RWPE2 (cell line): ENCODE measurements around the gene SPRR2A.

Experiments
- ATAC-seq: fragments of 200-7000 bp; cut with Tn5 transposase; 3 replicates; pipeline ENCODE4 v1.9.1; 2021; ENCODE audit warnings: low read depth
- DNase-seq: peaks from one replicate; pipeline ENCODE4 v3.0.0-alpha.2; 2020; ENCODE audit warnings: low spot score
- H3K27ac ChIP-seq: fragments of 450-650 bp; 2 replicates; pipeline ENCODE4 v1.5.1; 2017; ENCODE audit warnings: mild to moderate bottlenecking; ENCODE audit not compliant: poor library complexity, severe bottlenecking
- H3K27me3 ChIP-seq: fragments of 250-450 bp; sonication (Bioruptor Pico); 2 replicates; pipeline ENCODE4 v1.5.1; 2021; ENCODE audit warnings: mild to moderate bottlenecking, moderate library complexity; ENCODE audit not compliant: insufficient read depth, poor library complexity, severe bottlenecking
- H3K36me3 ChIP-seq: fragments of 250-450 bp; sonication (Bioruptor Pico); 2 replicates; pipeline ENCODE4 v1.5.1; 2020; ENCODE audit warnings: low read depth, mild to moderate bottlenecking, moderate library complexity
- H3K4me1 ChIP-seq: fragments of 250-450 bp; sonication (Bioruptor Pico); 2 replicates; pipeline ENCODE4 v1.5.1; 2021; ENCODE audit warnings: mild to moderate bottlenecking, moderate library complexity; ENCODE audit not compliant: insufficient read depth, poor library complexity, severe bottlenecking
- H3K4me3 ChIP-seq: fragments of 250-450 bp; sonication (Bioruptor Pico); 2 replicates; pipeline ENCODE4 v1.5.1; 2021; ENCODE audit warnings: mild to moderate bottlenecking, moderate library complexity; ENCODE audit not compliant: severe bottlenecking
- H3K9me3 ChIP-seq: fragments of 250-450 bp; sonication (Bioruptor Pico); 2 replicates; pipeline ENCODE4 v1.5.1; 2021; ENCODE audit warnings: mild to moderate bottlenecking, moderate library complexity; ENCODE audit not compliant: severe bottlenecking
- CTCF ChIP-seq: fragments of 450-650 bp; IDR thresholded peaks from one replicate; pipeline ENCODE4 v1.5.1; 2017; ENCODE audit warnings: mild to moderate bottlenecking, moderate library complexity; ENCODE audit not compliant: poor library complexity, severe bottlenecking

Gene SPRR2A

GRCh38 chr1:153087652-153088051, 30.3 kb upstream of the SPRR2A start:
- Histone ChIP-seq H3K27ac (no peak overlapping the region), H3K4me1 (no peaks in the 10 kb centered on the region), H3K4me3 (no peak overlapping the region), H3K9me3 (peaks cover 2% of the 10 kb centered on the region), H3K27me3 (no peaks in the 10 kb centered on the region), H3K36me3 (no peaks in the 10 kb centered on the region)
- no peak for DNase-seq
- TF ChIP-seq CTCF: no peak
- ATAC-seq: no peak

DNA sequence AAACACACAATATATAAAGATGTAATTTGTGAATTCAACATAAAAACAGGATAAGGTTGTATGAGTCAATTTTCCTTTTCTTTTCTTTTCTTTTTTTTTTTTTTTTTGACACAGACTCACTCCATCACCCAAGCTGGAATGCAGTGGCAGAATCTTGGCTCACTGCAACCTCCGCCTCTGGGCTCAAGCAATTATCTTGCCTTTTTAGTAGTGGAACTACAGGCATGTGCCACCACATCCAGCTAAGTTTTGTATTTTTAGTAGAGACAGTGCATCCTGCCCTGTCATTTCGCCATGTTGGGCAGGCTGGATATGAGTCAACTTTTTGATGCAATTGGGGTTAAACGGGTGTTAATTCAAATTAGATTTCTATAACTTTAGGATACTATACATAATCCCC, 24.4 kb upstream of the SPRR2A start:
- DNase-seq (no peak), ATAC-seq (no peak)
- no peaks in the 10 kb centered on the region for H3K36me3 ChIP-seq
- no peaks in the 10 kb centered on the region for H3K27me3 ChIP-seq
- no peak overlapping the region for H3K27ac ChIP-seq
- no peaks in the 10 kb centered on the region for H3K4me1 ChIP-seq
- TF ChIP-seq CTCF: no peak
- H3K9me3 ChIP-seq: peaks cover 2% of the 10 kb centered on the region
- H3K4me3 ChIP-seq: no peak overlapping the region

GRCh38 chr1:153072806-153073726, 15.8 kb upstream of the SPRR2A start:
- no peak for DNase-seq
- Histone ChIP-seq H3K27ac (no peak overlapping the region), H3K4me3 (no peak overlapping the region), H3K4me1 (no peaks in the 10 kb centered on the region), H3K36me3 (no peaks in the 10 kb centered on the region), H3K9me3 (no peaks in the 10 kb centered on the region), H3K27me3 (no peaks in the 10 kb centered on the region)
- no peak for ATAC-seq
- no peak for TF ChIP-seq CTCF

GRCh38 chr1:153071511-153071910, 14.2 kb upstream of the SPRR2A start, which contains the start of gene SPRR2B:
TSS of gene SPRR2B (minus strand) at chr1:153071611. CDS start at chr1:153070839, 772 bp downstream.
- no peak within 1 kb of the TSS for H3K27ac ChIP-seq
- no peak for ATAC-seq
- H3K27me3 ChIP-seq: no peaks in the 10 kb centered on the region
- H3K9me3 ChIP-seq: no peaks in the 10 kb centered on the region
- no peak for DNase-seq
- TF ChIP-seq CTCF: no peak
- no peak within 1 kb of the TSS for H3K4me3 ChIP-seq
- no peaks in the 10 kb centered on the region for H3K4me1 ChIP-seq
- H3K36me3 ChIP-seq: no peaks in the 10 kb centered on the region

DNA sequence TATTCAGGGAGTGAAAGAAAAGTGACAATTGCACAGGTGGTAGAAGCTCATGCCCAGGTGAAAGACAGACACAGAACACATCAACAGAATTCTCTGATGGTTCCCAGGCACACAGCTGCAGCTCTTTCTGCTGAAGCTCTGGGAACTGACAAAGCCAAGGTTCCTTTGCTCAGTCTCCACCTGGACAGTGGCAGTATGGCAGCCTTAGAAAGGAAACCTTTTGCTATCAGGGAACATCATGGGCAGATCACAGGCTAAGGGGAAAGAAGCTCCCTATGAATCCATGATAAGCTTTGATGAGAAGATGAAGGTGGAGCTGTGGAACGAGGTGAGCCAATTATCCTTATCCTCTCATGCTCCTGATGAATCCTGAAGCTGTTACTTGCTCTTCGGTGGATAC, 12.9 kb upstream of the SPRR2A start:
- Histone ChIP-seq H3K4me1 (no peaks in the 10 kb centered on the region), H3K9me3 (no peaks in the 10 kb centered on the region), H3K4me3 (no peak overlapping the region), H3K27me3 (no peaks in the 10 kb centered on the region), H3K36me3 (no peaks in the 10 kb centered on the region), H3K27ac (no peak overlapping the region)
- no peak for DNase-seq
- TF ChIP-seq CTCF: no peak
- no peak for ATAC-seq
